Duodenal mucosa (tissue), 2 donors: ENCODE measurements around the gene CNEP1R1.

ENCODE experiments used
- H3K27ac ChIP-seq: one replicate; pipeline ENCODE4 v1.7.0; 2013; ENCODE audit warnings: low read depth, low read length
- H3K27me3 ChIP-seq, 2 donors: one replicate each; pipeline ENCODE4 v1.7.0; 2013; ENCODE audit warnings: low read length in 2 of 2, control low read depth in 1 of 2; ENCODE audit not compliant: insufficient read depth in 2 of 2, control insufficient read depth in 1 of 2
- H3K36me3 ChIP-seq, 2 donors: one replicate each; pipeline ENCODE4 v1.7.0; 2013; ENCODE audit warnings: low read length in 2 of 2, control low read depth in 1 of 2; ENCODE audit not compliant: insufficient read depth in 2 of 2, control insufficient read depth in 1 of 2
- H3K4me1 ChIP-seq, 2 donors: one replicate each; pipeline ENCODE4 v1.7.0; 2013; ENCODE audit warnings: low read length in 2 of 2, control low read depth in 1 of 2; ENCODE audit not compliant: insufficient read depth in 2 of 2, control insufficient read depth in 1 of 2
- H3K4me3 ChIP-seq, 2 donors: one replicate each; pipeline ENCODE4 v1.7.0; 2013; ENCODE audit warnings: low read length in 2 of 2, low read depth in 1 of 2
- H3K9ac ChIP-seq, 2 donors: one replicate each; pipeline ENCODE4 v1.7.0; 2013; ENCODE audit warnings: low read length in 2 of 2, low read depth in 1 of 2
- H3K9me3 ChIP-seq, 2 donors: one replicate each; pipeline ENCODE4 v1.7.0; 2013; ENCODE audit warnings: low read length in 2 of 2, control low read depth in 1 of 2; ENCODE audit not compliant: control insufficient read depth in 1 of 2

Gene CNEP1R1

DNA sequence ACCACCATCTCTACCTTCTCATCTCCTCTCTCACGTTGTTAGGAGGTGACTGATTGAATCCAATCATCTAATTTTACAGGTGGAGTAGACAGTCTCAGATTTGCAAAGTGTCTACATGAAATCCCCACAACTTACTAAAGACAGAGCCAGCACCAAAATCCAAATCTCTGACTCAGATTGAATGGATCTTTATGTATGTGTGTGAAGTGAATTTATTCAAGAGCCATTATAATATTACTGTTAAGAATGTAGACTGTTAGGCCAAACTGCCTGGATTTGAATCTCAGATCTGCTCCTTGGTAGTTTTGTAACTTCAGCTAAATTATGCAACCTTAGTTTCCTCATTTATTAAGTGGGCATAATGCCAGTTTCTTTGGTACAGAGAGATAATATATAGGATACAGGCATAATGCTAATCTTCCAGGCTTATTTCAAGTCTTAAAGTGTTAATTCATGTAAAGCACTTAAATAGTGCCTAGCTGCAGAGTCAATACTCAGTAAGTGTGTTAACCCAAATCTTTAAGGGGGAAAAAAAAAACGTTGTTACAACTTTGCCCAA lies 12.7 kb downstream of the CNEP1R1 start:
- Histone ChIP-seq H3K9ac (no peak overlapping the region), H3K27me3 (no peaks in the 10 kb centered on the region), H3K36me3 (peaks cover 3 to 20% of the 10 kb centered on the region in 2 donors), H3K4me3 (no peak overlapping the region), H3K27ac (no peak overlapping the region), H3K9me3 (no peaks in the 10 kb centered on the region), H3K4me1 (peaks cover 0 to 23% of the 10 kb centered on the region in 2 donors)

DNA sequence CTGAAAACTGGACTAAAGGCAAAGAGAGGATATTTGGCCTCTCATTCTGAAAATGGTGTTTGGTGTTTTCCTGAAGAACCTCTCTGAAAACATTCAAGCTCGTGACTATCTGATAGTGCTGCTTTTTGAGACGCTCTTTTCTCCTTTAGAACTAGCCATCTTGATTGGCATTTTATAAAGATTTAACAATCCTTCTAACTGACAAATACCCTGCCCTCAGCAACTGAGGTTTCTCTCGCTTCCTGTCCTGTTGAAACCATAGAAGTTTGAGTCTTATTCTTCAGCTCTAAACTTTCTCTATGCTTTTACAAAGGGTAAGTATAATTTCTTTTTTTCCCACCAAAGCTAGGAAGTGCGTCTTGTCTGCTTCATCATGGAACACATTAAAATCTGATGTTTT lies 13.3 kb downstream of the CNEP1R1 start:
- H3K27me3 ChIP-seq: no peaks in the 10 kb centered on the region
- H3K27ac ChIP-seq: no peak overlapping the region
- peaks cover 0 to 23% of the 10 kb centered on the region in 2 donors for H3K4me1 ChIP-seq
- no peak overlapping the region for H3K4me3 ChIP-seq
- H3K36me3 ChIP-seq: peaks cover 3 to 19% of the 10 kb centered on the region in 2 donors
- H3K9me3 ChIP-seq: no peaks in the 10 kb centered on the region
- H3K9ac ChIP-seq: no peak overlapping the region

- no peak overlapping the region for H3K9ac ChIP-seq
- peaks cover 0 to 23% of the 10 kb centered on the region in 2 donors for H3K4me1 ChIP-seq
- H3K27ac ChIP-seq: no peak overlapping the region
- H3K27me3 ChIP-seq: no peaks in the 10 kb centered on the region
- peaks cover 3 to 15% of the 10 kb centered on the region in 2 donors for H3K36me3 ChIP-seq
- H3K4me3 ChIP-seq: no peak overlapping the region
- no peaks in the 10 kb centered on the region for H3K9me3 ChIP-seq
These were observed 13.9 kb downstream of the CNEP1R1 start for GRCh38 chr16:50038756-50039529.

DNA sequence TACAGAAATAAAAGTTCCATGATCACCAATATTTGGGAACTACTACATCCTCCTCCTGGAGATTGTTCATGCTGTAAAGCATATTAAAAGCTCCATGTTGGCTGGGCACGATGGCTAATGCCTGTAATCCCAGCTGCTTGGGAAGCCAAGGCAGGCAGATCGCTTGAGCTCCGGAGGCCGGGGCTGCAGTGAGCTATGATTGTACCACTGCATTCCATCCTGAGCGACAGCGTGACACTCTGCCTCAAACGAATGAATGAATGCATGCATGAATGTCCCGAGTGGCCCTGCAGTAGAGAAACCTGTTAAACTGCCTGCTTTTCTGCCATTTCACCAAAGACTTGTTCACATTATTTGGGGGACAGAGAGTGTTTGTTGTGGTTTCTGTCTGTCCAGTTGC lies 15.0 kb downstream of the CNEP1R1 start:
- Histone ChIP-seq H3K27me3 (no peaks in the 10 kb centered on the region), H3K4me1 (peaks cover 0 to 23% of the 10 kb centered on the region in 2 donors), H3K4me3 (no peak overlapping the region), H3K36me3 (peaks cover 0 to 5% of the 10 kb centered on the region in 2 donors), H3K27ac (no peak overlapping the region), H3K9me3 (no peaks in the 10 kb centered on the region), H3K9ac (no peak overlapping the region)

GRCh38 chr16:50040710-50041109 lies 15.7 kb downstream of the CNEP1R1 start:
- Histone ChIP-seq H3K9ac (no peak overlapping the region), H3K27ac (no peak overlapping the region), H3K36me3 (peaks cover 0 to 2% of the 10 kb centered on the region in 2 donors), H3K4me1 (peaks cover 0 to 17% of the 10 kb centered on the region in 2 donors), H3K4me3 (no peak overlapping the region), H3K9me3 (no peaks in the 10 kb centered on the region), H3K27me3 (no peaks in the 10 kb centered on the region)

DNA sequence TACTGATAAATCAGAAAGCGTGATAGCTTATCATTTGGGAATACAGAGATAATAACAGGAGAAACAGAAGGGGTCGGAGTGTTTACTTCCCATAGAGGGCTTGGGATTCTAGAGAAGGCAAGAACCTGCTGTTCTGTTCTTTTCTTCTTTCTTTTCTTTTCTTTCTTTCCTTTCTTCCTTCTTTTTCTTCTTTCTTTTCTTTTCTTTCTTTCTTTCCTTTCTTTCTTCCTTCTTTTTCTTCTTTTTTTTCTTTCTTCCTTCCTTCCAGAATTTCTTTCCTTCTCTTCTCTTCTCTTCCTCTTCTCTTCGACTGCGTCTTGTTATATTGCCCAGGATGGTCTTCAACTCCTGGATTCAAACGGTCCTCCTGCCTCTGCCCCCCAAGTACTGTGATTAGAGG lies 18.3 kb downstream of the CNEP1R1 start:
- Histone ChIP-seq H3K27me3 (no peaks in the 10 kb centered on the region), H3K9me3 (no peaks in the 10 kb centered on the region), H3K36me3 (no peaks in the 10 kb centered on the region), H3K9ac (no peak overlapping the region), H3K4me3 (no peak overlapping the region), H3K27ac (no peak overlapping the region), H3K4me1 (peaks cover 0 to 7% of the 10 kb centered on the region in 2 donors)

DNA sequence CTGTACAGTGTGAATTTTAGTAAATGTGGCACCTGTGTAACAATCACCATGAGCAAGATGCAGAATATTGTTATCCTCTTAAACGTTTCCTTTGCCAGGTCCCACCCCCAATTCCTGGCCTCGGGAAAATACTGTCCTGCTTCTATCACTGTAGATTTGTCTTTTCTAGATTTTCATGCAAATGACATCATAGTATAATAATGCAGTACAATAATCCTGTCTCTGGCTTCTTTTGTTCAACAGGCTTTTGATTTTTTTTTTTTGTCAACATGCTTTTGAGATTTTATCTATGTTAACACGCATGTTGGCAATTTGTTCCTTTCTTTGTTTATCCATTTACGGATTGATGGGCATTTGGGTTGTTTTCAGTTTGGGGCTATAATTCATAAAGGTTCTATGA lies 20.4 kb downstream of the CNEP1R1 start:
- Histone ChIP-seq H3K27ac (no peak overlapping the region), H3K9me3 (no peaks in the 10 kb centered on the region), H3K36me3 (no peaks in the 10 kb centered on the region), H3K9ac (no peak overlapping the region), H3K4me1 (no peaks in the 10 kb centered on the region), H3K27me3 (no peaks in the 10 kb centered on the region), H3K4me3 (no peak overlapping the region)

DNA sequence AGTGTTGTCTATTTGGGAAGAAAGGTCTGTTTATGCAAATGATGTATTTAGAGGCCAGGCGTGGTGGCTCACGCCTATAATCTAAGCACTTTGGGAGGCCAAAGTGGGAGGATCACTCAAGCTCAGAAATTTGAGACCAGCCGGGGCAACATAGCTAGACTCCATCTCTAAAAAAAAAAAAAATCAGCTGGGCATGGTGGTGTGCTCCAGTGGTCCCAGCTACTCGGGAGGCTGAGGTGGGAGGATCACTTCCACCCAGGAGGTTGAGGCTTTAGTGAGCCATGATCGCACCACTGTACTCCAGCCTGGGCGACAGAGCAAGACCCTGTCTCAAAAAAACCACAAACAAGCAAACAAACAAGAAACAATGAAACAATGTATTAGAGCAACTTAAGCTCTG lies 21.8 kb downstream of the CNEP1R1 start:
- Histone ChIP-seq H3K9me3 (no peaks in the 10 kb centered on the region), H3K9ac (no peak overlapping the region), H3K27ac (no peak overlapping the region), H3K4me1 (no peaks in the 10 kb centered on the region), H3K4me3 (no peak overlapping the region), H3K27me3 (no peaks in the 10 kb centered on the region), H3K36me3 (no peaks in the 10 kb centered on the region)

- H3K27ac ChIP-seq: no peak overlapping the region
- H3K9ac ChIP-seq: no peak overlapping the region
- H3K27me3 ChIP-seq: no peaks in the 10 kb centered on the region
- H3K36me3 ChIP-seq: no peaks in the 10 kb centered on the region
- H3K9me3 ChIP-seq: no peaks in the 10 kb centered on the region
- no peak overlapping the region for H3K4me3 ChIP-seq
- no peaks in the 10 kb centered on the region for H3K4me1 ChIP-seq
These were observed 22.8 kb downstream of the CNEP1R1 start for GRCh38 chr16:50047864-50048263.

GRCh38 chr16:50050802-50051201 lies 25.8 kb downstream of the CNEP1R1 start:
- Histone ChIP-seq H3K36me3 (no peaks in the 10 kb centered on the region), H3K9me3 (no peaks in the 10 kb centered on the region), H3K9ac (no peak overlapping the region), H3K27ac (no peak overlapping the region), H3K4me3 (no peak overlapping the region), H3K4me1 (no peaks in the 10 kb centered on the region), H3K27me3 (no peaks in the 10 kb centered on the region)
